Gastroesophageal sphincter (tissue), 4 donors: ENCODE results near the gene ACBD6. TPM values are rescaled to one million over a fixed set of nuclear protein-coding genes. Genes with fewer than 3 reads are reported as not detected.

Experiments used
- ATAC-seq: fragments of 150-250 bp; one replicate; pipeline ENCODE4 v1.9.1; 2016; ENCODE audit warnings: mild to moderate bottlenecking, moderate library complexity
- H3K27ac ChIP-seq, 4 donors: fragments of 200-600 bp; sonication (generic) in 3 of 4; 1 replicate in 3 of 4; 2 replicates in 1 of 4; pipeline ENCODE4 v1.5.1; 2016 to 2019
- H3K27me3 ChIP-seq: fragments of 200-600 bp; sonication (generic); one replicate; pipeline ENCODE4 v1.5.1; 2019
- H3K36me3 ChIP-seq, 2 donors: fragments of 200-600 bp; sonication (generic); one replicate each; pipeline ENCODE4 v1.5.1; 2019; ENCODE audit warnings: control low read depth in 1 of 2
- H3K4me1 ChIP-seq, 3 donors: fragments of 200-600 bp; sonication (generic); 1 replicate in 2 of 3; 2 replicates in 1 of 3; pipeline ENCODE4 v1.5.1; 2016 to 2019; ENCODE audit warnings: control low read depth in 2 of 3
- H3K4me3 ChIP-seq, 2 donors: fragments of 200-600 bp; sonication (generic); one replicate each; pipeline ENCODE4 v1.5.1; 2019; ENCODE audit warnings: mild to moderate bottlenecking in 1 of 2, moderate library complexity in 1 of 2
- H3K9me3 ChIP-seq, 3 donors: fragments of 200-600 bp; sonication (generic); one replicate each; pipeline ENCODE4 v1.5.1; 2017 to 2019; ENCODE audit warnings: control low read depth in 2 of 3
- EP300 ChIP-seq: sonication (generic); formaldehyde crosslinking; IDR thresholded peaks from one replicate; pipeline ENCODE4 v1.6.1; 2017; ENCODE audit warnings: antibody characterized with exemption, mild to moderate bottlenecking
- POLR2A ChIP-seq, 2 donors: fragments of 450-650 bp; IDR thresholded peaks; one replicate each; pipeline ENCODE4 v1.6.1; 2017; ENCODE audit warnings: antibody characterized with exemption in 2 of 2, mild to moderate bottlenecking in 2 of 2, moderate library complexity in 1 of 2
- POLR2AphosphoS5 ChIP-seq: sonication (generic); formaldehyde crosslinking; IDR thresholded peaks from one replicate; pipeline ENCODE4 v1.6.1; 2017; ENCODE audit warnings: antibody characterized with exemption
- WGBS, 2 donors: methylation state at CpG; one replicate each; pipeline ENCODE4 v1.1.5; 2018; ENCODE audit warnings: low coverage in 1 of 2; 5-methylcytosine and 5-hydroxymethylcytosine counted together
- total RNA-seq, 4 donors: library from RNA; depleted of rRNA; stranded (reverse); fragments of >200 nt; gene quantifications; one replicate each; pipeline ENCODE4 v1.1.0, GENCODE V29; 2016
- TF ChIP-seq, protein P1 (sequence below), 4 experiments: fragments of 200-600 bp in 2 of 4; fragments of 450-650 bp in 2 of 4; sonication (generic) in 1 of 4; IDR thresholded peaks; one replicate each; pipeline ENCODE4 v1.5.1; 2017 to 2019; ENCODE audit warnings: antibody characterized with exemption in 4 of 4, mild to moderate bottlenecking in 2 of 4, moderate library complexity in 2 of 4

ACBD6 gene
- total RNA-seq, 4 donors from 2014 or later, result 27.1 to 41.3 (median 39.7) TPM

DNA sequence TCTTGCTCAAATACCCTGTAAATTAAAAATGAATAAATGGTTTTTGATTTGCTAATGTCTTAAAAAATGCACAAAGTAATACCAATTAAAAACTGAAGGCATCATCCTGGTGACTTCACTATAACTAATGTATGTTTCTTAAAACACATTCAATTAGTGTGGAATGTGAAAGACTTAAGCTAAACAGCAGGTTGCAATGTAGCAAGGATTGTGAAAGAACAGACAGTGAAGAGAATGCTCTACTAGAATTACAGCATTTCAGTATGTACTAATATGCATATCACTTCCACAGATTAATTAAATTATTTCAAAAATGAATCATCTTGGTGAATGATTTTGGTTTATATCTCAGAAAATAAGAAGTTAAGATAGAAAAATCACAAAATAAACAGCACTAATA is 216.0 kb downstream of the ACBD6 start:
- Histone ChIP-seq H3K9me3 (no peaks in the 10 kb centered on the region), H3K4me1 (no peaks in the 10 kb centered on the region), H3K27ac (no peak overlapping the region), H3K27me3 (no peaks in the 10 kb centered on the region), H3K4me3 (no peak overlapping the region), H3K36me3 (peaks cover 0 to 21% of the 10 kb centered on the region in 2 donors)
- TF ChIP-seq POLR2AphosphoS5 (no peak), POLR2A (IDR thresholded peaks at IDR 0.05) (no peak), EP300 (no peak)
- TF ChIP-seq, protein P1, sequence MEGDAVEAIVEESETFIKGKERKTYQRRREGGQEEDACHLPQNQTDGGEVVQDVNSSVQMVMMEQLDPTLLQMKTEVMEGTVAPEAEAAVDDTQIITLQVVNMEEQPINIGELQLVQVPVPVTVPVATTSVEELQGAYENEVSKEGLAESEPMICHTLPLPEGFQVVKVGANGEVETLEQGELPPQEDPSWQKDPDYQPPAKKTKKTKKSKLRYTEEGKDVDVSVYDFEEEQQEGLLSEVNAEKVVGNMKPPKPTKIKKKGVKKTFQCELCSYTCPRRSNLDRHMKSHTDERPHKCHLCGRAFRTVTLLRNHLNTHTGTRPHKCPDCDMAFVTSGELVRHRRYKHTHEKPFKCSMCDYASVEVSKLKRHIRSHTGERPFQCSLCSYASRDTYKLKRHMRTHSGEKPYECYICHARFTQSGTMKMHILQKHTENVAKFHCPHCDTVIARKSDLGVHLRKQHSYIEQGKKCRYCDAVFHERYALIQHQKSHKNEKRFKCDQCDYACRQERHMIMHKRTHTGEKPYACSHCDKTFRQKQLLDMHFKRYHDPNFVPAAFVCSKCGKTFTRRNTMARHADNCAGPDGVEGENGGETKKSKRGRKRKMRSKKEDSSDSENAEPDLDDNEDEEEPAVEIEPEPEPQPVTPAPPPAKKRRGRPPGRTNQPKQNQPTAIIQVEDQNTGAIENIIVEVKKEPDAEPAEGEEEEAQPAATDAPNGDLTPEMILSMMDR (IDR thresholded peaks at IDR 0.05), result no peak
- no peak for ATAC-seq

DNA sequence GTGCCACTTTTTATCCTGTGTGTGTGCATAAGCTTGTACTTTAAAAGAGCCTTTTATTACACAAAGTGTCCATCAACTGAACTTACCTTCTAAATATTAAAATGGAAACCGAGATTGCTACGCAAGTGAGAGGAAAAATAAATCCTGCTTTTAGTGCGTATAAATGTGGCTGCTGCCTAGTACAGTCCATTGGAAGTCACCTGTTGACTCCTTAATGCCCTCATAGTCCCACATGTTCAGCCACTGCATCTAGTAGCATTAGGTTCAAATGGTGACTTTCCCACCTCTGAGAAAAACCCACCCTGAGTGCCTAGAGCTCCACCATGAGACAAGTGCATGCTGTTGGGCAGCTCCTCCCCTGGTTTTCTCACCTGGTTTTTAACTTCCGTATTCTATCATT is 219.3 kb downstream of the ACBD6 start:
- no peak overlapping the region for H3K27ac ChIP-seq
- H3K4me1 ChIP-seq, result peaks cover 0 to 5% (median 0%) of the 10 kb centered on the region in 3 donors
- peaks cover 0 to 48% of the 10 kb centered on the region in 2 donors for H3K36me3 ChIP-seq
- ATAC-seq, result no peak
- TF ChIP-seq, protein P1 (IDR thresholded peaks at IDR 0.05), result no peak
- TF ChIP-seq POLR2A (IDR thresholded peaks at IDR 0.05) (no peak), EP300 (no peak), POLR2AphosphoS5 (no peak)
- no peaks in the 10 kb centered on the region for H3K27me3 ChIP-seq
- 73 to 90% methylated on average over 4 of the region's 4 CpGs for WGBS, 2 donors
- no peaks in the 10 kb centered on the region for H3K9me3 ChIP-seq
- H3K4me3 ChIP-seq, result no peak overlapping the region

DNA sequence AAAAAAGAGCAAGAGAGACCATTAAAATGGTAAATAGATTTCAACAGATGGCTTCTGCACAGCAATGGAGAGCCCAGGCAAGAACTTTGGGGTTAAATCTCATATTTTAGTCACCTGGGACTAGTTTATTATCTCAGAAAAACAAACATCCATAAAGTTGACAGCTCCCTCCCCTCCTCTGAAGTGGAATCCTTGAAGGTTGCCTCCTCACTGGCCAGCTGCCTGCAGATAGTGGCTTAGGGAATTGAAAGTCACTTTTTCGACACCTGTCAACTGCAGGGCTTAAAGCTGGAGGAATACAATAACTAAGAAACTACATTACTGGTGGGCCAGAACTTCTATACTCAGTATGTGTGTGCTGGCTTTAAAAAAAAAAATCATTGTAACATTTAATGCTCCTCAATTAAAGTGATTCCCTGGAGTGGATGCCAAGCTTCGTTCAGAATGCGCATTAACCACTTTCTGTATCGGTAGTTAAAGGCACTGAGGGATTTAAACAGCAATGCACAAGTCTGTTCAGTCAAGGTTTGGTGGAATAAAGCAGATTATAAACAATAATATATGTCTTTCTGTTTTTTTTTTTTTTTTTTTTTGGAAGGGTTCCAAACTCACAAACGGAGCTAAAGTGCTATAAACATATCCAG is 219.9 kb downstream of the ACBD6 start:
- H3K27ac ChIP-seq, result no peak overlapping the region
- H3K4me1 ChIP-seq, result peaks cover 0 to 7% (median 0%) of the 10 kb centered on the region in 3 donors
- TF ChIP-seq POLR2A (IDR thresholded peaks at IDR 0.05) (no peak), EP300 (no peak), POLR2AphosphoS5 (no peak)
- TF ChIP-seq, protein P1 (IDR thresholded peaks at IDR 0.05), result no peak
- WGBS, 2 donors, result 77 to 93% methylated on average over 3 to 5 of the region's 5 CpGs
- H3K4me3 ChIP-seq, result no peak overlapping the region
- no peaks in the 10 kb centered on the region for H3K9me3 ChIP-seq
- H3K27me3 ChIP-seq, result no peaks in the 10 kb centered on the region
- peaks cover 0 to 52% of the 10 kb centered on the region in 2 donors for H3K36me3 ChIP-seq
- no peak for ATAC-seq

GRCh38 chr1:180281490-180281889 is 220.9 kb downstream of the ACBD6 start:
- TF ChIP-seq, protein P1 (IDR thresholded peaks at IDR 0.05), result no peak
- TF ChIP-seq POLR2A (IDR thresholded peaks at IDR 0.05) (no peak), EP300 (no peak), POLR2AphosphoS5 (no peak)
- Histone ChIP-seq H3K27ac (no peak overlapping the region), H3K36me3 (peaks cover 0 to 44% of the 10 kb centered on the region in 2 donors), H3K27me3 (no peaks in the 10 kb centered on the region), H3K4me1 (peaks cover 0 to 7% (median 0%) of the 10 kb centered on the region in 3 donors), H3K9me3 (no peaks in the 10 kb centered on the region), H3K4me3 (no peak overlapping the region)
- 38 to 79% methylated on average over 1 of the region's 1 CpG for WGBS, 2 donors
- no peak for ATAC-seq

GRCh38 chr1:180280617-180281016 is 221.8 kb downstream of the ACBD6 start:
- 100% methylated on average over 2 of the region's 2 CpGs for WGBS, 2 donors
- H3K27ac ChIP-seq, result no peak overlapping the region

More at GRCh38 chr1:180280617-180281016, 221.8 kb downstream of the ACBD6 start:
- Histone ChIP-seq H3K36me3 (peaks cover 0 to 43% of the 10 kb centered on the region in 2 donors), H3K4me1 (peaks cover 0 to 7% (median 0%) of the 10 kb centered on the region in 3 donors), H3K4me3 (no peak overlapping the region), H3K9me3 (no peaks in the 10 kb centered on the region), H3K27me3 (no peaks in the 10 kb centered on the region)
- no peak for ATAC-seq
- TF ChIP-seq POLR2A (IDR thresholded peaks at IDR 0.05), result no peak
- no peak for TF ChIP-seq POLR2AphosphoS5
- TF ChIP-seq, protein P1 (IDR thresholded peaks at IDR 0.05), result no peak
- TF ChIP-seq EP300, result no peak
